HG03103 (cell line): ENCODE results near the gene QSOX2.
"Not testable (repeated sequence)": the region's sequence is repeated elsewhere in the genome, so short reads cannot be mapped to it uniquely, and the experiment has no call there.

Experiments
- ATAC-seq: cut with Tn5 transposase; IDR thresholded peaks from one replicate; pipeline ENCODE4 v1.9.1; 2021; ENCODE audit warnings: low read depth; ENCODE audit not compliant: unreplicated experiment

Gene QSOX2

DNA sequence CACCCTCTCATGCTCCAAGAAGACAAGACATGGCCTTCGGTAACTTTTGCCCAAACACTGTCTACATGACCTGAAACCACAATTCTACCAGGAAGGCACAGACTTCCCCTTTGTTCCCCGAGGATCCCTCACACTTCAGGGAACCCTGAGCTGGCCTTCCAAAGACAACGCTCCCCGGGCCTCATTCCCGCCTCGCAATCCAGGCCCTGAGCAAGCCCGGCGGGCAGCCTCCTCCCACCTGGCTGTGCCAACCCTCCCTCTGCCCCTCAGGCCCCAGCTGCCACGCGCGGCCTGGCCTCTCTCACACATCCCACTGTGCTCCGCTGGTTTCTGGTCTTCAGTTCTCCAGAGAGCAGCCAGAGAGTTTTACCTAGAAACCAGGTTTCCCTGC lies 7.3 kb downstream of the QSOX2 start:
- ATAC-seq: no peak

DNA sequence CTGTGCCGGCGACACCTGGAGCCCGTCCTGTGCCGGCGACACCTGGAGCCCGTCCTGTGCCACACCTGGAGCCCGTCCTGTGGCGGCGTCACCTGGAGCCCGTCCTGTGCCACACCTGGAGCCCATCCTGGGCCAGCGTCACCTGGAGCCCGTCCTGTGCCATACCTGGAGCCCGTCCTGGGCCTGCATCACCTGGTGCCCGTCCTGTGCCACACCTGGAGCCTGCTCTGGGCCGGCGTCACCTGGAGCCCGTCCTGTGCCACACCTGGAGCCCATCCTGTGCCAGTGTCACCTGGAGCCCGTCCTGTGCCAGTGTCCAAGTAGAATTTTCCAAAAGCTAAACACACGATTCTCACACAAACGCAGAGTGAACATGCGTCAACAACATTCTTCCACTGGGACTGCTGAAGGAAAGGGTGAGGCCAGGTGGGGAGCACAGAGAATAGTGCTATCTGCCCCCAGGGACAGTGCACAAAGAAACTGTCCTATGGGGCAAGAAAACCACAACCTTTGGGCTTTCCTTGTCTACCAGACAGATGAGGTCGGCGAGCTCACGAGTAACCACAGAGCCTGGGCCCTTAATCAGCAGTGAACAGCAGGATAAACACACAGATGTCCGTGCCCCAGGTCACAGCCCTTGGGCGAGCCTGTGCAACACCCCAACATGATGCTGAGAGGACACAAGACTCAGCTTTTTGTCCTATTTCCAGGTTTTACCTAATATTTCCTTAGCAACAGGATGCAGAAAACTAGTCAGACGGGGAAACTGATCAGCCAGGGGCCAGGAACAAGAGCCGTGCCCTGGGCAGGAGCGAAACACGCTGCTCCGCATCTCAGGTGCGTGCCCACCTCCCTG lies 7.9 kb downstream of the QSOX2 start:
- ATAC-seq: no peak

DNA sequence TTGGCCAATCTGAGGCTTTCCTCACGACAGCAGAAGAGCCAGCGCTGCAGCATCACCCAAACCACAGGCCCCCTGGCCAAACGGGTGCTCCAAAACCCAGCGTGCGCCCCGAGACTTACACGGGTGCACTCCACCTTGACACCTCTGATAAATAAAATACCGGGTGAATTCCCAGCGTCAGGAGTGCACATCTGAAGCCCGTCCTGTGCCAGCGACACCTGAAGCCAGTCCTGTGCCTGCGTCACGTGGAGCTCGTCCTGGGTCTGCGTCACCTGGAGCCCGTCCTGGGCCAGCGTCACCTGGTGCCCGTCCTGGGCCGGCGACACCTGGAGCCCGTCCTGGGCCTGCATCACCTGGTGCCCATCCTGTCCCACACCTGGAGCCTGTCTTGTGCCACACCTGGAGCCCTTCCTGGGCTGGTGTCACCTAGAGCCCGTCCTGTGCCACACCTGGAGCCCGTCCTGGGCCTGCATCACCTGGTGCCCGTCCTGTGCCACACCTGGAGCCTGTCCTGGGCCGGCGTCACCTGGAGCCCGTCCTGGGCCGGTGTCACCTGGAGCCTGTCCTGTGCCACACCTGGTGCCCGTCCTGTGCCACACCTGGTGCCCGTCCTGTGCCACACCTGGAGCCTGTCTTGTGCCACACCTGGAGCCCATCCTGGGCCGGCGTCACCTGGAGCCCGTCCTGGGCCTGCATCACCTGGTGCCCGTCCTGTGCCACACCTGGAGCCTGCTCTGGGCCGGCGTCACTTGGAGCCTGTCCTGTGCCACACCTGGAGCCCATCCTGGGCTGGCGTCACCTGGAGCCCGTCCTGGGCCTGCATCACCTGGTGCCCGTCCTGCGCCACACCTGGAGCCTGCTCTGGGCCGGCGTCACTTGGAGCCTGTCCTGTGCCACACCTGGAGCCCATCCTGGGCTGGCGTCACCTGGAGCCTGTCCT lies 8.9 kb downstream of the QSOX2 start:
- ATAC-seq: not testable (repeated sequence)

DNA sequence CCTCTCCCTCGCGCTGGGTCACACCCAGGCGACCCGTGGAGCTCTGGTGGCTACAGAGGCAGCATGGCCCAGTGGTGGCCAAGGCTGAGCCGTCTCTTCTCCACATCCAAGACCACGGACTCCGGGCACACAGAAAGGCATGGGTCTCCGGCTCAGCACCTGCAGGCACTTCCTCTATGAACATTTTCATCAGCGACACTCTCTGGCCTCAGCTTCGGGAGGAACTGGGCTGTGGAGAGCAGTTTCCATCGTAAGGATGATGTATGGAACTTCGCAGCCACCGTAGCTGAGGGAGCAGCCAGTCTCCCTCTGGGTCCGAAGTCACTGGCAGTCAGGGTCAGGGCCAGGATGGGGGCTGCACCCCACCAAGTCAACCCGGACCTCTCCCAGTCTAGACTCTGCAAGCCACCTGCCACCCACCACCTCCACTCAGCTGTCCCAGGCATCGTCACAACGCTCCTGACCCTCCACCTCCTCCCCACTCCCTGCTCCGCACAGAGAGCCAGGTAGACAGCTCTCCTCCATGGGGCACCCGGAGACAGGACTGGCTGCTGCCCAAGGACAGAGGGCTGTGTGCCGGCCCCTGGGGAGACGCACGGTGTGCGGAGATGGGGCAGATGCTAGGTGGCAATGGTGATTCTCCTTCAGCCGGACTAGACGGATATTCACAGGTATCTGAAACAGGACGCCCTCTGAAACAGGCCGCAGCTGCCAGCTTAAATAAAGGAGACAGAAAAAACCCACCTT lies 9.7 kb downstream of the QSOX2 start:
- no peak for ATAC-seq

- no peak for ATAC-seq
Observed at GRCh38 chr9:136235171-136235570, 10.4 kb downstream of the QSOX2 start.

- ATAC-seq: no peak
Observed at GRCh38 chr9:136234597-136234996, 11.0 kb downstream of the QSOX2 start.

DNA sequence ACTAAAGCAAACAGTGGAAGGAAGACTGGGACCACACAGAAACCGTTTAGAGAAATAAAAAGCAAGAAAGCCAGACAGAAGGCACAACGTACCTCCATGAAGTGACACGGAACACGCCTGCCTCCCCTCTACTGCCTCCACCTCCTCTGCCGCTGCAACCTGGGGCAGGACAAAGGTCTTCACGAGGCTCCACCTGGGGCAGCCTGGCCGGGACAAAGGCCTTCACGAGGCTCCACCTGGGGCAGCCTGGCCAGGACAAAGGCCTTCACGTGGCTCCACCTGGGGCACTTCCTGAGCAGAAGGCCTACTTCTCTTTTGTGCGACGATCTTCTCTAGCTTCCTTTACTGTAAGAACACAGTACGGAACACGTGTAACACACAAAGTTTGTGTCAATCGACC lies 11.7 kb downstream of the QSOX2 start:
- ATAC-seq: no peak

GRCh38 chr9:136233411-136233810 lies 12.2 kb downstream of the QSOX2 start:
- no peak for ATAC-seq

DNA sequence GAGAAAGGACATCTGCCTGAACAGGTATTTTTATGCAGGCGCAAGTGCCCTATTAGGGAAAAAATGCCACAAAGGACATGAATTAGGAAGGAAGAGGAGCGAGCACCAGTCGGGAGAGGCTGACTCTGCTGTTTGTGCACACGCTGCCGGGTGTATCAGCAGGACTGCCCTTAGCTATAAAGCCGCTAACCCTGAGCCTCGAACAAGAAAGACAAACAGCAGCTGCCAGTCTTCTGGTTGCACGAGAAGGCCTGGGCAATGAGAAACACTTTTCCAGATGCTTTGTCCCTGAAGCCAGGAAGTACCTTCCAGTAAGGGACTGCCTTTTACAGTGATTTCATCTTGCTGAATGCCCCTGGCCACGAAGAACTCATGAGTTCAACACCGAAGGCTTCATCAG lies 12.6 kb downstream of the QSOX2 start:
- no peak for ATAC-seq

- ATAC-seq: no peak
Observed at GRCh38 chr9:136231478-136232297, 13.9 kb downstream of the QSOX2 start.

DNA sequence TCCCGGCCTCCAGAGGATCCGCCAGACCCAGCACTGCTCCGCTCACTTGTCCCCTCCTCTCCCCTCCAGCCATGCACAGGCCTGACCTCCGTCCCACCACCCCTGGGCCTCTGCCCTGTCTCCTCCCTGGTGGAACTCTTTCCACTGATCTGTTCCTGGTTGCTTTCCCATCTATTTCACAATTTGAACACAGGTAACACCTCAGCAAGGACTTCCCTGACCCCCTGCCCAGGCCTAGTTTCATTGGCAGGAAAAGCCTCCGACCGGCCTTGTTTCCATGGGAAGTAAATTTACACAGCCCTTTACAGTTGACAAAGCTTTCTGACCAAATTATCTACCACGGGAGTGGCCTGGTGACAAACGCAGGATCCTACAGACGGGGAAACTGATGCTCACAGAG lies 14.8 kb downstream of the QSOX2 start:
- no peak for ATAC-seq

- no peak for ATAC-seq
Observed at GRCh38 chr9:136230365-136230764, 15.2 kb downstream of the QSOX2 start.

- no peak for ATAC-seq
Observed at GRCh38 chr9:136229096-136230065, 16.2 kb downstream of the QSOX2 start.

DNA sequence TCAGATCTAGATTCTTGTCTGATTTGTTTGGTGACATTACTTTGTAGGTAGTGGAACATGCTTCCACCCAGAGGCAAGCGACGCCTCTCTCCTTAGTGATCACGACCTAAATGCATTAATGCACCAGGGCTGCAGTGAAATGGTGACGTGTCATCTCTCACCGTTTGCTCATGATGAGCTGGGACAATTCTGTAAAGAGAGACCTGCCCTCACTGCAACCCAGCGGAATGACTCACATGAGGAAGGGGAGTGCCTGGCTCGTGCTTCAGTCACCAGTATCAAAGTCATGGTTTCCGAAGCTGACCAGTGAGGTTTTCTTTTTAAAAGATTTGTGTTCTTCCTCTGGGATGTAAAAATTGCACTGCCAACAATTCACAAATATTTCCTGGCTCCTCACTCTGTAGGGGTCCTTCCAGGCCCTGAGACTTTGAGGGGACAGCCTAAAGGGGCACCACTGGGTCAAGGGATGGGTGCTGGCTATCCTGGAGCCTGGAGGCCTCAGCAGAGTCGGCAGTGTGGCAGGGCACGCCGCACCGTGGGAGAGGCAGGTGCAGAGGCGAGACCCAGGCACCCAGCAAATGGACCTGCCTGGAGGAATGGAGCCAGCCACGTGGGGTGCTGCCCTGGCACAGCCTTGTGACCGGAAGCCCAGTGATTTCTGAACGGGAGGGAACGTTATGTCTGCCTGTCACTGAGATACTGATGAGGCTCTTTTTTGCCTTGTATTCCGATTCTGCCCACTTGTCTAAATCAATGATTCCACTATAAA lies 17.3 kb downstream of the QSOX2 start:
- ATAC-seq: no peak

DNA sequence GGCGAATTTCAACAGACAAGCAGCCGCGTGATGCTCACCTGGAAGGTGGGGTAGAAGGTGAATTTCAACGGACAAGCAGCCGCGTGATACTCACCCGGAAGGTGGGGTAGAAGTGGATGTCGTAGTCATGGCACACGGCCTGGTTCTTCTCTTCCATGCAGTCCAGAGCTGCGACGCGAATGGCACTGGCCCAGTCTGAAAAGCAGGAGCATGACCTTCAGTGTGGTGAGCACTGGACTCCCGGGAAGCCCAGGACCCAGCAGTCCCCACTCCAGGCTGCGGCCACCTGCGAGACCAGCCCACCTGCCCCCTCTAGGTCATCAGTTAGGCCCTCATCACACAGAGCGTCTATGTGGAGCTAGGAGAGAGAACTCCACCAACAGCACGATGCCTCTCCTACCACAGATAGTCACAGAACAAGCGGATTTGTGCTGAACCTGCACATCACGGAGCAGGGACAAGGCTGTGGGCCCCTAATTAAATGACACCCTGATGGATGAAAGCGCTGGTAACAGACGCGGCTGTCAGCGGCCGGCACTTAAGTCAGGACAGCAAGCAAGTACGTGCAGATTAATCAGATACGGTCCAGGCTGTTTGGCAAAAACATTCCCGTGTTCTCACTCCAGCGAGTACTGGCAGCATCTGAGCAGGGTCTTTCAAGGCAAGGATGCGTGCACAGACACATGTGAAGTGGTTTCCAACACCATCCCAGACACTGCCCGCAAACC lies 18.8 kb downstream of the QSOX2 start:
- ATAC-seq: no peak

DNA sequence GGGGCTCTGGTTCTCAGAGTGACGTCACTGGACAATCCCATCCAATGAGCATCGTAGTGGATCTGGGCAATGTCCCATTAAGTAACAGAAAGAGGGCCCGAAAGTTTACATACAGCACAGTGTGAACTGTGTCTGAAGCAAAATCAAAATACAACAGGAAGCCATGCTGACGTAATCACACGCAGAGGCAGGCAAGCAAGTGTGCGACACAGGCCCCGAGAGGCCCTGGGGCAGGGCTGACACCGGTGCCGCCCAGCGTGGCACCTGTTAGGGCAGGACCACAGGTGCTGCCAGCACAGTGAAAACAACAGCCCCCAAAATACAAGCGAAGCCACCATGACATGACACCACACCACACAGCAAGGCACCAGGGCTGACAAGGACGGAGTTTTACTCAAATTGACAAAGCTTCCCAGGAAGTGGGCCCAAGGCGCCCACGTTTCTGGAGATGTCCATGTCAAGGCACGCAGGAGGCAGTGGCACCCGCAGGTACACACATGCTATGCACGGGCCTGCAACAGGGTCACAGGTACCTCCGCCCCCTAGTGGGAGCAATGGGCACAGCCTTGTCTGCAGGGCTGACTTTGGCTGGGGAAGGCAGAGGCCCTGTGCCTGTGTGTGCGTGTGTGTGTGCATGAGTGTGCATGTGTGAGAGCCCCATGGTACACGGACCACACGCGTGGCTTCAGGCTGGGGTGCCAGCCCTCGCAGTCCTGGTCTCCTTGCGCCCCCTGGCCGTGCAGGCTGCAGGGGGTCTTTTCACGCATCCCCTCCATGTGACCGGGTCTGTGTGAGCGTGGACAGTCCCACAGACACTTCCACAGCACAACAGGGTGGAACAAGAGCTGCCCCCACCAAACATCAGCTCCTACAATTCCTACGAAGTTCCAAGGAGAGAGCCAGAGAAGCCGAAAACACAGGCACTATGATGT lies 19.6 kb downstream of the QSOX2 start:
- no peak for ATAC-seq
